CD8-positive, alpha-beta memory T cell (primary cell): ENCODE data around the gene TAGAP. TPM values are rescaled to one million over a fixed set of nuclear protein-coding genes. Genes with fewer than 3 reads are reported as not detected.

Experiments
- CTCF ChIA-PET: fragments of 350-600 bp; sonication (Branson Sonifier 250); formaldehyde crosslinking; loops from one replicate; lab custom pipeline; 2021; ENCODE audit warnings: antibody characterized with exemption; lab: Charles Lee
- POLR2A ChIA-PET: fragments of 350-600 bp; sonication (Branson Sonifier 250); formaldehyde crosslinking; loops from one replicate; lab custom pipeline; 2021; ENCODE audit warnings: antibody characterized with exemption; lab: Charles Lee
- DNase-seq, 5 donors: peaks; one replicate each; pipeline versions ENCODE4 v3.0.0 to v3.0.0-alpha.2; 2020 to 2022; ENCODE audit warnings: mixed read lengths in 1 of 5
- H3K27ac ChIP-seq: one replicate; pipeline ENCODE4 v1.7.0; 2013; ENCODE audit warnings: low read depth, mild to moderate bottlenecking, low read length, moderate library complexity
- H3K27me3 ChIP-seq: 2 replicates; pipeline ENCODE4 v1.7.0; 2013; ENCODE audit warnings: low read length, mild to moderate bottlenecking; ENCODE audit not compliant: insufficient read depth, poor library complexity, severe bottlenecking
- H3K36me3 ChIP-seq: 2 replicates; pipeline ENCODE4 v1.7.0; 2013; ENCODE audit warnings: mild to moderate bottlenecking, low read length, moderate library complexity; ENCODE audit not compliant: insufficient read depth
- H3K4me1 ChIP-seq: 2 replicates; pipeline ENCODE4 v1.7.0; 2013; ENCODE audit warnings: mild to moderate bottlenecking, low read length, moderate library complexity; ENCODE audit not compliant: insufficient read depth
- H3K4me3 ChIP-seq: 2 replicates; pipeline ENCODE4 v1.7.0; 2013; ENCODE audit warnings: mild to moderate bottlenecking, low read length
- H3K9me3 ChIP-seq: 2 replicates; pipeline ENCODE4 v1.7.0; 2013; ENCODE audit warnings: mild to moderate bottlenecking, low read length
- H3K27ac Mint-ChIP-seq, 8 donors: one replicate each; pipeline ENCODE4 v1.8.0; 2020 to 2021; ENCODE audit warnings: mixed read lengths in 8 of 8, mild to moderate bottlenecking in 6 of 8, inconsistent platforms in 3 of 8, moderate library complexity in 3 of 8
- H3K27me3 Mint-ChIP-seq, 2 donors: one replicate each; pipeline ENCODE4 v1.8.0; 2020 to 2021; ENCODE audit warnings: mixed read lengths in 2 of 2, mild to moderate bottlenecking in 1 of 2, moderate library complexity in 1 of 2
- H3K36me3 Mint-ChIP-seq, 3 donors: one replicate each; pipeline ENCODE4 v1.8.0; 2020 to 2021; ENCODE audit warnings: mixed read lengths in 3 of 3, inconsistent platforms in 1 of 3, mild to moderate bottlenecking in 1 of 3
- H3K4me1 Mint-ChIP-seq, 3 donors: one replicate each; pipeline ENCODE4 v1.8.0; 2020 to 2021; ENCODE audit warnings: mixed read lengths in 3 of 3, inconsistent platforms in 1 of 3, mild to moderate bottlenecking in 1 of 3
- H3K4me3 Mint-ChIP-seq, 7 donors: one replicate each; pipeline ENCODE4 v1.8.0; 2020 to 2021; ENCODE audit warnings: mixed read lengths in 7 of 7, mild to moderate bottlenecking in 6 of 7, moderate library complexity in 4 of 7, inconsistent platforms in 2 of 7
- H3K9me3 Mint-ChIP-seq, 5 donors: one replicate each; pipeline ENCODE4 v1.8.0; 2020 to 2022; ENCODE audit warnings: mixed read lengths in 5 of 5, mild to moderate bottlenecking in 3 of 5, moderate library complexity in 2 of 5, inconsistent platforms in 1 of 5
- polyA plus RNA-seq: library from polyadenylated mRNA; unstranded; fragments of 300-500 nt; fragmentation: Illumina TruSeq; gene quantifications from one replicate; pipeline ENCODE4 v1.2.3, GENCODE V29; 2021
- total RNA-seq, 2 experiments: library from RNA; stranded (reverse); gene quantifications; one replicate each; pipeline ENCODE4 v1.2.3, GENCODE V29; 2021

The TAGAP gene
- total and polyA plus RNA-seq, 3 experiments from 2014 or later = 140 to 193 (median 145) TPM

- peaks cover 0 to 2% (median 0%) of the 10 kb centered on the region in 3 donors for H3K36me3 Mint-ChIP-seq
- H3K9me3 ChIP-seq = no peaks in the 10 kb centered on the region
- peak overlapping the region; percentile 35 to 93 (median 76) for H3K27ac Mint-ChIP-seq
- no peak overlapping the region for H3K4me3 ChIP-seq
- no peaks in the 10 kb centered on the region for H3K27me3 ChIP-seq
- POLR2A ChIA-PET = interaction anchor here (1.2 to 1.5 kb wide), 2 partner anchors 15 to 33 kb away, joined by 4 read pairs; no protein-coding TSS in a partner anchor
- H3K36me3 ChIP-seq = no peaks in the 10 kb centered on the region
- H3K9me3 Mint-ChIP-seq = no peaks in the 10 kb centered on the region
- H3K4me1 ChIP-seq = peaks cover 21% of the 10 kb centered on the region
- peak overlapping the region; percentile 12 to 78 (median 70) for H3K4me3 Mint-ChIP-seq
- peaks cover 0 to 1% of the 10 kb centered on the region in 2 donors for H3K27me3 Mint-ChIP-seq
- peak in 1 of 5 donors; percentile 57 for DNase-seq
- CTCF ChIA-PET = interaction anchor here (0.8 to 2.9 kb wide), 4 partner anchors 15 to 58 kb away, joined by 3 to 15 read pairs (median 3); partner anchors contain the start of gene TAGAP
- peaks cover 50 to 68% (median 66%) of the 10 kb centered on the region in 3 donors for H3K4me1 Mint-ChIP-seq
- H3K27ac ChIP-seq = no peak overlapping the region
Observed at GRCh38 chr6:159077123-159077522, 32.3 kb upstream of the TAGAP start.

DNA sequence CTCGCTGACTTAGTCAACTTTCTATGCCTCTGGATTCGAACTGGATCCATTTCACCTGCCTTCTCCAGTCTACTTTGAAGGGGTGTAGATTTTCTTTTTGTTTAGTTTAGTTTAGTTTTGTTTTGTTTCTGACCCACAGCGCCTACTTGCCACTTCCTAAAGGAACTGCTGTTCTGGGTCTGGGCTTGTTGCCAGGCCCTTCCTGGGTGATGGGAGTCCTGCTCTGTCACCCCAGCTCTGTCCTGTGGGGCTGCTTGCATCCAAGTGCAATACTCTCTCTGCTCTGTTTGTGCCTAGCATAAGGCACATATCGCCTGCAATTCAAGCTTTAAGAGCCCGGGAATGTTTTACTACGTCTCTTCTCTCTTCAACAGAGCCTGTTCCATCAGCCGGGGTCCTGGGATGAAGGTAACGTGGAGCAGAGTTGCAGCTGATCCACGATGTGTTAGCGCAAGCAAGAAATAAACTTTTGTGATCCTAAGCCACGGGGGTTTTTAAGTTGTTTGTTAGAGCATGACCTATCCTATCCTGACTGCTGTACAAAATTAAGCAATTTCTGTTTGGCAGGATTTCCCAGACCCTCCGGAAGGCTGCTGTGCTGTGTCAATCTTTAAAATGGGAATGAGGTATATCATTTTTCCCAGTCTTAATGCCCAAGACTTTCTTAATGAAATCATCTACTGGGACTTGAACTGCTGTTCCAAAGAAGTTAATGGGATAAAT is 30.9 kb upstream of the TAGAP start:
- peaks cover 53 to 74% (median 71%) of the 10 kb centered on the region in 3 donors for H3K4me1 Mint-ChIP-seq
- ChIA-PET CTCF (interaction anchor here (0.8 to 2.1 kb wide), 4 partner anchors 10 to 34 kb away, joined by 3 to 6 read pairs (median 4); no protein-coding TSS in a partner anchor), POLR2A (interaction anchor here (0.6 to 0.8 kb wide), 2 partner anchors 13 to 778 kb away, joined by 3 to 8 read pairs; no protein-coding TSS in a partner anchor)

GRCh38 chr6:159074876-159075275 is 30.1 kb upstream of the TAGAP start:
- POLR2A ChIA-PET = interaction anchor here (0.8 kb wide), 1 partner anchor 13 kb away, joined by 3 read pairs; no protein-coding TSS in a partner anchor
- H3K4me1 Mint-ChIP-seq = peaks cover 46 to 66% (median 63%) of the 10 kb centered on the region in 3 donors

More for the DNA sequence above, 30.9 kb upstream of the TAGAP start:
- H3K27me3 Mint-ChIP-seq = peaks cover 0 to 1% of the 10 kb centered on the region in 2 donors
- no peak overlapping the region for H3K4me3 ChIP-seq
- no peaks in the 10 kb centered on the region for H3K9me3 ChIP-seq
- peaks cover 0 to 2% (median 0%) of the 10 kb centered on the region in 3 donors for H3K36me3 Mint-ChIP-seq
- H3K27me3 ChIP-seq = no peaks in the 10 kb centered on the region
- no peak overlapping the region for H3K27ac ChIP-seq
- H3K4me3 Mint-ChIP-seq = peak overlapping the region in 2 of 7 donors; percentile 37 to 38
- no peak for DNase-seq
- no peaks in the 10 kb centered on the region for H3K9me3 Mint-ChIP-seq
- H3K27ac Mint-ChIP-seq = peak overlapping the region in 2 of 8 donors; percentile 78 to 83
- peaks cover 20% of the 10 kb centered on the region for H3K4me1 ChIP-seq
- no peaks in the 10 kb centered on the region for H3K36me3 ChIP-seq

GRCh38 chr6:159074120-159074684 is 29.4 kb upstream of the TAGAP start:
- Mint-ChIP-seq H3K4me3 (peak overlapping the region in 1 of 7 donors; percentile 29), H3K36me3 (peaks cover 0 to 4% (median 0%) of the 10 kb centered on the region in 3 donors), H3K4me1 (peaks cover 39 to 65% (median 59%) of the 10 kb centered on the region in 3 donors), H3K27me3 (no peaks in the 10 kb centered on the region), H3K9me3 (no peaks in the 10 kb centered on the region), H3K27ac (peak overlapping the region in 1 of 8 donors; percentile 43)
- ChIA-PET POLR2A (no interaction called here), CTCF (interaction anchor here (1.5 to 2.1 kb wide), 2 partner anchors 9 to 20 kb away, joined by 3 to 6 read pairs; no protein-coding TSS in a partner anchor)
- Histone ChIP-seq H3K9me3 (no peaks in the 10 kb centered on the region), H3K36me3 (no peaks in the 10 kb centered on the region), H3K27me3 (no peaks in the 10 kb centered on the region), H3K4me3 (no peak overlapping the region), H3K27ac (no peak overlapping the region), H3K4me1 (peaks cover 9% of the 10 kb centered on the region)
- DNase-seq = no peak

More at GRCh38 chr6:159074876-159075275, 30.1 kb upstream of the TAGAP start:
- Histone ChIP-seq H3K4me3 (no peak overlapping the region), H3K9me3 (no peaks in the 10 kb centered on the region), H3K36me3 (no peaks in the 10 kb centered on the region), H3K27me3 (no peaks in the 10 kb centered on the region), H3K4me1 (peaks cover 13% of the 10 kb centered on the region), H3K27ac (no peak overlapping the region)
- DNase-seq = no peak
- H3K27me3 Mint-ChIP-seq = no peaks in the 10 kb centered on the region
- CTCF ChIA-PET = interaction anchor here (0.8 to 2.1 kb wide), 3 partner anchors 10 to 33 kb away, joined by 4 to 6 read pairs (median 5); no protein-coding TSS in a partner anchor
- H3K36me3 Mint-ChIP-seq = peaks cover 0 to 2% (median 0%) of the 10 kb centered on the region in 3 donors
- no peak overlapping the region for H3K4me3 Mint-ChIP-seq
- H3K27ac Mint-ChIP-seq = peak overlapping the region in 2 of 8 donors; percentile 43 to 62
- H3K9me3 Mint-ChIP-seq = no peaks in the 10 kb centered on the region

DNA sequence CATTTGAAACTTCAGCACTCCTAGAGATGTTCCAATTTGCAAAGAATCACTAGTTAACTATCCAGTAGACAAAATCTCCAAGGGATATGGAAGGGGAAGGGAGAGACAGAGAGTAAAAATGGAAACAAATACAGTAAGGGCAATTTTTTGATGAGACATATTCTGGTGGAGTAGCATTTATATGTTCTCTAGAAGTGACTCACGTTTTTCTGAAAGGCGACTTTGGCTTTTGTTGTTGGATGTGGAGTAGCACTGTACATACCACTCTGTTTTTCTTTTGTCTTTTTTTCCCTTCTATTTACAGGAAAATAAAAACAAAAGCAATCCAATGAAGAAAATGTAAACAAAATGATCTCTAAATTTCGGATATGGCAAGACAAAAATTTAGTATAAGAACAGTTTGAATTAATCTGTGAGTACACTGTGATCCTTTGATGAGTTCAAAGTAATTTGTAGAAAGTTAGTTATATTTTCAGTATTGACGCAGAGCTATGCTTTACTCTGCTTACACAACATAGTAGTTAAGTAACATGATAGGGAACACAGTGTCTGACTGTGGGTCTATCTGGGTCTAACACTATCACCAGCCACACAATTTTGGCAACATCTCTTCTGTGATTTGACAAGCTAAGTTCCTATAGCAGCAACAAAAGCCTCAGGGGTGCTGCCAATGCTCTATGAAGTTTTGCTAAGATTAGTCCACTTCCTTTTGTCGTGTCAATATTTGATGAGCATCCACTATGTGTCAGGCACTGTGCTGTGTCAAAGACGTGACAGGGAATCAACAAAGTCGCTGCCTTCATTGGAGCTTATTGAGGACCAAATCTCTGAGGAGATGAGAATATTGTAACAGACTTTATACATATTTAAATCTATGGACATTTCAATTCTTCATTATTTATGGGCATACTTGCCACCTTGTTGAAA is 27.3 kb upstream of the TAGAP start:
- no peak for DNase-seq
- Histone ChIP-seq H3K9me3 (no peaks in the 10 kb centered on the region), H3K27ac (no peak overlapping the region), H3K36me3 (no peaks in the 10 kb centered on the region), H3K4me1 (peaks cover 5% of the 10 kb centered on the region), H3K4me3 (no peak overlapping the region), H3K27me3 (no peaks in the 10 kb centered on the region)
- POLR2A ChIA-PET = no interaction called here
- H3K4me1 Mint-ChIP-seq = peaks cover 33 to 65% (median 58%) of the 10 kb centered on the region in 3 donors
- H3K27me3 Mint-ChIP-seq = no peaks in the 10 kb centered on the region
- H3K4me3 Mint-ChIP-seq = no peak overlapping the region
- H3K27ac Mint-ChIP-seq = peak overlapping the region in 2 of 8 donors; percentile 9 to 23
- peaks cover 0 to 4% (median 0%) of the 10 kb centered on the region in 3 donors for H3K36me3 Mint-ChIP-seq
- H3K9me3 Mint-ChIP-seq = no peaks in the 10 kb centered on the region
- CTCF ChIA-PET = interaction anchor here (0.8 to 1.5 kb wide), 6 partner anchors 9 to 62 kb away, joined by 3 to 6 read pairs (median 4); partner anchors contain the start of gene TAGAP

GRCh38 chr6:159068904-159069578 is 24.2 kb upstream of the TAGAP start:
- H3K36me3 Mint-ChIP-seq = peaks cover 0 to 4% (median 0%) of the 10 kb centered on the region in 3 donors
- CTCF ChIA-PET = interaction anchor here (1.1 to 2.6 kb wide), 2 partner anchors 11 to 35 kb away, joined by 3 to 9 read pairs; no protein-coding TSS in a partner anchor
- peak overlapping the region in 1 of 8 donors; percentile 18 for H3K27ac Mint-ChIP-seq
- no peak overlapping the region for H3K27ac ChIP-seq
- DNase-seq = no peak
- H3K4me1 ChIP-seq = peaks cover 22% of the 10 kb centered on the region
- H3K9me3 Mint-ChIP-seq = no peaks in the 10 kb centered on the region
- H3K4me3 ChIP-seq = no peak overlapping the region
- H3K9me3 ChIP-seq = no peaks in the 10 kb centered on the region
- H3K27me3 ChIP-seq = no peaks in the 10 kb centered on the region
- peaks cover 42 to 74% (median 67%) of the 10 kb centered on the region in 3 donors for H3K4me1 Mint-ChIP-seq
- no peak overlapping the region for H3K4me3 Mint-ChIP-seq
- POLR2A ChIA-PET = interaction anchor here (1.4 kb wide), 1 partner anchor 14 kb away, joined by 4 read pairs; no protein-coding TSS in a partner anchor
- H3K36me3 ChIP-seq = no peaks in the 10 kb centered on the region
- H3K27me3 Mint-ChIP-seq = no peaks in the 10 kb centered on the region
